SU-DHL-6 (cell line): ENCODE results near the gene TEAD1.

ENCODE experiments used
- CTCF ChIP-seq: fragments of 200-600 bp; sonication (generic); IDR thresholded peaks from one replicate; pipeline ENCODE4 v1.5.1; 2017; ENCODE audit warnings: antibody characterized with exemption, mild to moderate bottlenecking, low read length, moderate library complexity; ENCODE audit not compliant: insufficient read depth, poor library complexity, severe bottlenecking
- EZH2phosphoT487 ChIP-seq: fragments of 200-600 bp; sonication (generic), shearing (Covaris generic); conservative IDR thresholded peaks from 2 replicates; pipeline ENCODE4 v1.6.1; 2018; ENCODE audit warnings: mild to moderate bottlenecking, antibody characterized with exemption, low read length, moderate library complexity, mixed read lengths

GRCh38 chr11:12812849-12813248 lies 138.6 kb downstream of the TEAD1 start:
- no peak for TF ChIP-seq CTCF
- no peak for TF ChIP-seq EZH2phosphoT487
